MCF 10A (cell line): Measurements from ENCODE around the gene CASR. TPM values are rescaled to one million over a fixed set of nuclear protein-coding genes. Genes with fewer than 3 reads are reported as not detected.

Experiments
- BruUV-seq: library from RNA; stranded (reverse); fragments of 400-500 nt; replicated peaks from 2 replicates; lab custom pipeline; 2021; lab: Mats Ljungman, UMichigan
- CTCF ChIA-PET: fragments of 300-600 bp; sonication (Branson Sonifier 250); formaldehyde crosslinking; extraction: SDS; loops from one replicate; lab custom pipeline; 2021; ENCODE audit warnings: antibody characterized with exemption, inconsistent platforms; lab: Yijun Ruan, JAX
- POLR2A ChIA-PET: fragments of 300-600, 350-650 bp; sonication (Branson Sonifier 250); formaldehyde crosslinking; extraction: SDS; loops from one replicate; lab custom pipeline; 2020; ENCODE audit warnings: antibody characterized with exemption, inconsistent platforms; lab: Yijun Ruan, JAX
- DNase-seq: peaks from one replicate; pipeline ENCODE4 v3.0.0-alpha.2; 2018; ENCODE audit not compliant: unreplicated experiment
- H3K27ac Mint-ChIP-seq: one replicate; pipeline ENCODE4 v1.8.0; 2022; ENCODE audit warnings: mild to moderate bottlenecking, low read depth, mixed read lengths; ENCODE audit not compliant: unreplicated experiment
- H3K27me3 Mint-ChIP-seq: one replicate; pipeline ENCODE4 v1.8.0; 2022; ENCODE audit warnings: mixed read lengths; ENCODE audit not compliant: insufficient read depth, unreplicated experiment
- H3K36me3 Mint-ChIP-seq: one replicate; pipeline ENCODE4 v1.8.0; 2022; ENCODE audit warnings: mild to moderate bottlenecking, moderate library complexity, mixed read lengths; ENCODE audit not compliant: insufficient read depth, unreplicated experiment
- H3K4me1 Mint-ChIP-seq: one replicate; pipeline ENCODE4 v1.8.0; 2022; ENCODE audit warnings: mixed read lengths; ENCODE audit not compliant: insufficient read depth, unreplicated experiment
- H3K4me3 Mint-ChIP-seq: one replicate; pipeline ENCODE4 v1.8.0; 2022; ENCODE audit warnings: mild to moderate bottlenecking, moderate library complexity, mixed read lengths; ENCODE audit not compliant: unreplicated experiment
- H3K9me3 Mint-ChIP-seq: one replicate; pipeline ENCODE4 v1.8.0; 2022; ENCODE audit warnings: mixed read lengths; ENCODE audit not compliant: unreplicated experiment
- CTCF ChIP-seq: fragments of 200-600 bp; IDR thresholded peaks from one replicate; pipeline ENCODE4 v1.8.0; 2022; ENCODE audit warnings: antibody characterized with exemption, mild to moderate bottlenecking; ENCODE audit not compliant: unreplicated experiment
- intact Hi-C: fragments of 100-400 bp; cut with micrococcal nuclease; formaldehyde crosslinking; loops from 2 replicates; pipeline ENCODE4 v1.14.1; 2022
- total RNA-seq: library from RNA; stranded (reverse); gene quantifications from 2 replicates; pipeline ENCODE4 v1.2.3, GENCODE V29; 2022

The CASR gene
- total RNA-seq, 1 experiment from 2014 or later = not detected

GRCh38 chr3:122215592-122216298, 32.3 kb downstream of the CASR start:
- Mint-ChIP-seq H3K4me1 (no peaks in the 10 kb centered on the region), H3K27me3 (peaks cover 38% of the 10 kb centered on the region), H3K27ac (no peak overlapping the region), H3K36me3 (no peaks in the 10 kb centered on the region), H3K9me3 (no peaks in the 10 kb centered on the region), H3K4me3 (no peak overlapping the region)
- no peak for TF ChIP-seq CTCF
- CTCF ChIA-PET = no interaction called here
- POLR2A ChIA-PET = interaction anchor here (0.7 kb wide), 1 partner anchor 407 kb away, joined by 3 read pairs; no protein-coding TSS in a partner anchor
- BruUV-seq = no TSS peak
- DNase-seq = no peak
- intact Hi-C loops = no loop called here

DNA sequence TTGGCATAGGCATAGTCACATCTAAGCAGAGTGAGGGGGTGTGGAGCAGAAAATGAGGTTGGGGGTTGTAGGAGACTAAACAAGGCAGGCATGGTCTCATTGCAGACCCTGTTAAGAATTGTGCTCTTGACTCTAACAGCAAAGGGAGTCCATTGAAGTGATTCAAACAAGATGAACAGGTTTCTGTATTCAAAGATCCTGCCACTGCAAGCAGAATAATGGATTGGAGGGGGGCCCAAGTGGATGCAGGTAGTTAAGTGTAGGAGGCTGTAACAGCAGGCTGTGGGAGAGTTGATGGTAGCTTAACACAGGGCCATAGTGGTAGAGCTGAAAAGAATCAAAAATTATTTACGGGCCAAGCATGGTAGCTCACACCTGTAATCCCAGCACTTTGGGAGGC, 34.4 kb downstream of the CASR start:
- Mint-ChIP-seq H3K4me1 (no peaks in the 10 kb centered on the region), H3K27me3 (peaks cover 59% of the 10 kb centered on the region), H3K4me3 (no peak overlapping the region), H3K9me3 (no peaks in the 10 kb centered on the region), H3K27ac (no peak overlapping the region), H3K36me3 (no peaks in the 10 kb centered on the region)
- no peak for DNase-seq
- intact Hi-C loops = no loop called here
- ChIA-PET POLR2A (no interaction called here), CTCF (interaction anchor here (0.7 kb wide), 1 partner anchor 85 kb away, joined by 3 read pairs; no protein-coding TSS in a partner anchor)
- BruUV-seq = no TSS peak
- TF ChIP-seq CTCF = no peak

GRCh38 chr3:122219242-122219872, 35.9 kb downstream of the CASR start:
- no peak for TF ChIP-seq CTCF
- no TSS peak for BruUV-seq
- POLR2A ChIA-PET = no interaction called here
- peaks cover 5% of the 10 kb centered on the region for H3K9me3 Mint-ChIP-seq
- peaks cover 74% of the 10 kb centered on the region for H3K27me3 Mint-ChIP-seq
- intact Hi-C loops = no loop called here
- CTCF ChIA-PET = no interaction called here
- H3K4me3 Mint-ChIP-seq = no peak overlapping the region
- H3K36me3 Mint-ChIP-seq = no peaks in the 10 kb centered on the region
- DNase-seq = no peak
- no peak overlapping the region for H3K27ac Mint-ChIP-seq
- H3K4me1 Mint-ChIP-seq = no peaks in the 10 kb centered on the region

- H3K27me3 Mint-ChIP-seq = peaks cover 32% of the 10 kb centered on the region
Observed at GRCh38 chr3:122227036-122227781, 43.7 kb downstream of the CASR start.

More at GRCh38 chr3:122227036-122227781, 43.7 kb downstream of the CASR start:
- peaks cover 8% of the 10 kb centered on the region for H3K9me3 Mint-ChIP-seq
- no peaks in the 10 kb centered on the region for H3K36me3 Mint-ChIP-seq
- H3K4me3 Mint-ChIP-seq = no peak overlapping the region
- ChIA-PET CTCF (interaction anchor here (0.6 kb wide), 2 partner anchors 21 to 680 kb away, joined by 3 to 4 read pairs; no protein-coding TSS in a partner anchor), POLR2A (no interaction called here)
- H3K4me1 Mint-ChIP-seq = no peaks in the 10 kb centered on the region
- intact Hi-C loops = no loop called here
- no peak overlapping the region for H3K27ac Mint-ChIP-seq
- no peak for TF ChIP-seq CTCF
- no peak for DNase-seq
- BruUV-seq = no TSS peak
